Mesendoderm (in vitro differentiated cells): ENCODE data around the gene THUMPD2.
A peak's percentile ranks its signal among the peaks of the same experiment; 100 is the strongest.

Source experiments
- DNase-seq: peaks from one replicate; pipeline ENCODE4 v3.0.0; 2013
- H2AK5ac ChIP-seq: 2 replicates; pipeline ENCODE4 v1.6.1; 2013; ENCODE audit warnings: low read length, inconsistent platforms
- H2BK120ac ChIP-seq: 2 replicates; pipeline ENCODE4 v1.6.1; 2013; ENCODE audit warnings: low read depth, mild to moderate bottlenecking, low read length, moderate library complexity, mixed read lengths
- H2BK15ac ChIP-seq: replicated peaks from 2 replicates; pipeline ENCODE4 v1.6.1; 2013; ENCODE audit warnings: low read depth, mild to moderate bottlenecking, moderate library complexity
- H2BK5ac ChIP-seq: 2 replicates; pipeline ENCODE4 v1.6.1; 2013; ENCODE audit warnings: low read length, inconsistent platforms
- H3K18ac ChIP-seq: 2 replicates; pipeline ENCODE4 v1.6.1; 2013; ENCODE audit warnings: mild to moderate bottlenecking, low read length, mixed read lengths
- H3K23ac ChIP-seq: one replicate; pipeline ENCODE4 v1.6.1; 2013; ENCODE audit warnings: low read length
- H3K27ac ChIP-seq: 2 replicates; pipeline ENCODE4 v1.5.1; 2013; ENCODE audit warnings: low read depth, mild to moderate bottlenecking, inconsistent platforms, low read length, moderate library complexity
- H3K27me3 ChIP-seq: 2 replicates; pipeline ENCODE4 v1.6.1; 2013; ENCODE audit warnings: low read length, control low read depth, mild to moderate bottlenecking, inconsistent platforms; ENCODE audit not compliant: insufficient read depth, poor library complexity
- H3K36me3 ChIP-seq: 2 replicates; pipeline ENCODE4 v1.6.1; 2013; ENCODE audit warnings: low read length, inconsistent platforms; ENCODE audit not compliant: control insufficient read depth, insufficient read depth
- H3K4ac ChIP-seq: one replicate; pipeline ENCODE4 v1.6.1; 2013; ENCODE audit warnings: low read depth, mild to moderate bottlenecking, low read length, moderate library complexity
- H3K4me1 ChIP-seq: 2 replicates; pipeline ENCODE4 v1.6.1; 2013; ENCODE audit warnings: low read depth, low read length, inconsistent platforms; ENCODE audit not compliant: control insufficient read depth
- H3K4me2 ChIP-seq: 2 replicates; pipeline ENCODE4 v1.6.1; 2013; ENCODE audit warnings: low read length
- H3K4me3 ChIP-seq: 2 replicates; pipeline ENCODE4 v1.5.1; 2013; ENCODE audit warnings: mild to moderate bottlenecking, low read length
- H3K56ac ChIP-seq: one replicate; pipeline ENCODE4 v1.6.1; 2013; ENCODE audit warnings: low read length
- H3K79me1 ChIP-seq: 2 replicates; pipeline ENCODE4 v1.6.1; 2013; ENCODE audit warnings: low read length, inconsistent platforms
- H3K79me2 ChIP-seq: 2 replicates; pipeline ENCODE4 v1.6.1; 2013; ENCODE audit warnings: mild to moderate bottlenecking, low read length; ENCODE audit not compliant: control insufficient read depth, insufficient read depth
- H3K9ac ChIP-seq: 2 replicates; pipeline ENCODE4 v1.6.1; 2013; ENCODE audit warnings: low read length, inconsistent platforms
- H4K5ac ChIP-seq: one replicate; pipeline ENCODE4 v1.6.1; 2013; ENCODE audit warnings: low read length
- H4K8ac ChIP-seq: one replicate; pipeline ENCODE4 v1.6.1; 2013; ENCODE audit warnings: low read depth, mild to moderate bottlenecking, control low read depth, low read length, moderate library complexity
- WGBS: extraction: QIAGEN DNeasy Blood & Tissue Kit; methylation state at CpG from one replicate; pipeline ENCODE4 v1.1.7; 2013; ENCODE audit warnings: low lambda C conversion rate, missing lambda C conversion rate; ENCODE audit not compliant: insufficient coverage; ENCODE audit errors: extremely low coverage; 5-methylcytosine and 5-hydroxymethylcytosine counted together

The THUMPD2 gene

GRCh38 chr2:39696838-39697237 lies 82.2 kb downstream of the THUMPD2 start:
- Histone ChIP-seq H3K4me1 (no peaks in the 10 kb centered on the region), H3K27ac (no peak overlapping the region), H2AK5ac (no peak overlapping the region), H2BK120ac (no peak overlapping the region), H3K23ac (no peak overlapping the region), H3K79me2 (no peaks in the 10 kb centered on the region), H3K4me2 (no peak overlapping the region), H3K4ac (no peak overlapping the region), H3K27me3 (no peaks in the 10 kb centered on the region), H2BK5ac (no peak overlapping the region), H4K8ac (no peak overlapping the region), H3K18ac (no peak overlapping the region), H3K36me3 (no peaks in the 10 kb centered on the region), H4K5ac (no peak overlapping the region), H3K56ac (no peak overlapping the region), H3K79me1 (no peaks in the 10 kb centered on the region), H2BK15ac (no peak overlapping the region), H3K9ac (no peak overlapping the region), H3K4me3 (no peak overlapping the region)
- no CpG with 5 or more reads among the region's 1 CpG for WGBS
- no peak for DNase-seq

- Histone ChIP-seq H3K4ac (no peak overlapping the region), H3K4me2 (no peak overlapping the region), H2BK120ac (no peak overlapping the region), H3K27me3 (no peaks in the 10 kb centered on the region), H3K79me2 (no peaks in the 10 kb centered on the region), H4K8ac (no peak overlapping the region), H3K23ac (no peak overlapping the region), H3K56ac (no peak overlapping the region), H2BK15ac (no peak overlapping the region), H3K18ac (no peak overlapping the region), H2AK5ac (no peak overlapping the region), H2BK5ac (no peak overlapping the region), H3K4me3 (no peak overlapping the region), H3K9ac (no peak overlapping the region), H4K5ac (no peak overlapping the region), H3K36me3 (no peaks in the 10 kb centered on the region), H3K79me1 (no peaks in the 10 kb centered on the region), H3K4me1 (no peaks in the 10 kb centered on the region), H3K27ac (no peak overlapping the region)
- no CpG with 5 or more reads among the region's 4 CpGs for WGBS
- DNase-seq: peak; percentile 87
Observed at GRCh38 chr2:39696101-39696553, 82.9 kb downstream of the THUMPD2 start.

GRCh38 chr2:39693245-39693644 lies 85.8 kb downstream of the THUMPD2 start:
- no peak for DNase-seq
- no peak overlapping the region for H4K8ac ChIP-seq
- H3K18ac ChIP-seq: no peak overlapping the region
- no peak overlapping the region for H3K23ac ChIP-seq
- no CpG with 5 or more reads among the region's 1 CpG for WGBS
- no peak overlapping the region for H2AK5ac ChIP-seq
- H2BK15ac ChIP-seq: no peak overlapping the region
- H3K4ac ChIP-seq: no peak overlapping the region
- H3K36me3 ChIP-seq: no peaks in the 10 kb centered on the region
- H3K9ac ChIP-seq: no peak overlapping the region
- H3K27me3 ChIP-seq: no peaks in the 10 kb centered on the region
- H3K4me3 ChIP-seq: no peak overlapping the region
- H3K79me1 ChIP-seq: no peaks in the 10 kb centered on the region
- no peaks in the 10 kb centered on the region for H3K4me1 ChIP-seq
- H3K79me2 ChIP-seq: no peaks in the 10 kb centered on the region
- no peak overlapping the region for H3K4me2 ChIP-seq
- H3K27ac ChIP-seq: no peak overlapping the region
- H3K56ac ChIP-seq: no peak overlapping the region
- no peak overlapping the region for H2BK120ac ChIP-seq
- no peak overlapping the region for H2BK5ac ChIP-seq
- no peak overlapping the region for H4K5ac ChIP-seq

- H3K79me1 ChIP-seq: no peaks in the 10 kb centered on the region
- no peak overlapping the region for H2BK15ac ChIP-seq
- DNase-seq: no peak
- no peaks in the 10 kb centered on the region for H3K36me3 ChIP-seq
- no peak overlapping the region for H3K4ac ChIP-seq
- no peaks in the 10 kb centered on the region for H3K27me3 ChIP-seq
- H2BK120ac ChIP-seq: no peak overlapping the region
- H3K4me2 ChIP-seq: no peak overlapping the region
- no peak overlapping the region for H4K8ac ChIP-seq
- WGBS: no CpG with 5 or more reads among the region's 6 CpGs
- no peak overlapping the region for H3K9ac ChIP-seq
- H2BK5ac ChIP-seq: no peak overlapping the region
- no peak overlapping the region for H3K27ac ChIP-seq
- no peak overlapping the region for H2AK5ac ChIP-seq
- H3K56ac ChIP-seq: no peak overlapping the region
- no peak overlapping the region for H4K5ac ChIP-seq
- no peaks in the 10 kb centered on the region for H3K79me2 ChIP-seq
- H3K18ac ChIP-seq: no peak overlapping the region
- H3K4me3 ChIP-seq: no peak overlapping the region
- H3K23ac ChIP-seq: no peak overlapping the region
- peaks cover 10% of the 10 kb centered on the region for H3K4me1 ChIP-seq
Observed at GRCh38 chr2:39689876-39690275, 89.2 kb downstream of the THUMPD2 start.

- Histone ChIP-seq H3K79me2 (no peaks in the 10 kb centered on the region), H2BK15ac (no peak overlapping the region), H4K5ac (no peak overlapping the region), H3K4me3 (no peak overlapping the region), H2BK120ac (no peak overlapping the region), H2BK5ac (no peak overlapping the region), H3K27ac (no peak overlapping the region), H3K4ac (no peak overlapping the region), H3K79me1 (no peaks in the 10 kb centered on the region), H2AK5ac (no peak overlapping the region), H3K23ac (no peak overlapping the region), H3K27me3 (no peaks in the 10 kb centered on the region), H3K4me2 (no peak overlapping the region), H4K8ac (no peak overlapping the region), H3K9ac (no peak overlapping the region), H3K18ac (no peak overlapping the region), H3K56ac (no peak overlapping the region), H3K4me1 (peaks cover 10% of the 10 kb centered on the region), H3K36me3 (no peaks in the 10 kb centered on the region)
- no CpG with 5 or more reads among the region's 1 CpG for WGBS
- no peak for DNase-seq
Observed at GRCh38 chr2:39689272-39689841, 89.7 kb downstream of the THUMPD2 start.

GRCh38 chr2:39688181-39688580 lies 90.9 kb downstream of the THUMPD2 start:
- Histone ChIP-seq H3K9ac (no peak overlapping the region), H4K8ac (no peak overlapping the region), H3K23ac (no peak overlapping the region), H3K79me2 (no peaks in the 10 kb centered on the region), H2BK15ac (no peak overlapping the region), H4K5ac (no peak overlapping the region), H2BK5ac (no peak overlapping the region), H3K56ac (no peak overlapping the region), H3K36me3 (no peaks in the 10 kb centered on the region), H3K4ac (no peak overlapping the region), H3K27ac (no peak overlapping the region), H3K4me1 (peaks cover 12% of the 10 kb centered on the region), H3K4me3 (no peak overlapping the region), H2AK5ac (no peak overlapping the region), H3K27me3 (no peaks in the 10 kb centered on the region), H2BK120ac (no peak overlapping the region), H3K79me1 (no peaks in the 10 kb centered on the region), H3K4me2 (no peak overlapping the region), H3K18ac (no peak overlapping the region)
- no CpG with 5 or more reads among the region's 2 CpGs for WGBS
- DNase-seq: peak; percentile 57
